ENCODE data around the gene TVP23C.
"Not testable (repeated sequence)": the region's sequence is repeated elsewhere in the genome, so short reads cannot be mapped to it uniquely, and the experiment has no call there.

GRCh38 chr17:15563375-15563857, at the start of gene TVP23C:
- TF ChIP-seq CTCF (conservative IDR thresholded peaks at IDR 0.05; ENCODE audit: low read depth in 2 of 2); REST (IDR thresholded peaks at IDR 0.05; ENCODE audit: unreplicated experiment); EZH2phosphoT487 (IDR thresholded peaks at IDR 0.05; ENCODE audit: unreplicated experiment): not testable (repeated sequence)
- TF ChIP-seq POLR2AphosphoS5 (IDR thresholded peaks at IDR 0.05; ENCODE audit: low read depth) = peak; percentile 94
